Activated CD8-positive, alpha-beta memory T cell treated with anti-CD3 and anti-CD28 coated beads, Interleukin-2, amount 50 U/mL, for 1 hour (primary cell): ENCODE data around the gene GPR137.
A peak's percentile ranks its signal among the peaks of the same experiment; 100 is the strongest.
"Not testable (repeated sequence)": the region's sequence is repeated elsewhere in the genome, so short reads cannot be mapped to it uniquely, and the experiment has no call there.

Experiments
- DNase-seq: peaks from one replicate; pipeline ENCODE4 v3.0.0-alpha.2; 2020; ENCODE audit errors: extremely low read depth

The GPR137 gene, protein sequence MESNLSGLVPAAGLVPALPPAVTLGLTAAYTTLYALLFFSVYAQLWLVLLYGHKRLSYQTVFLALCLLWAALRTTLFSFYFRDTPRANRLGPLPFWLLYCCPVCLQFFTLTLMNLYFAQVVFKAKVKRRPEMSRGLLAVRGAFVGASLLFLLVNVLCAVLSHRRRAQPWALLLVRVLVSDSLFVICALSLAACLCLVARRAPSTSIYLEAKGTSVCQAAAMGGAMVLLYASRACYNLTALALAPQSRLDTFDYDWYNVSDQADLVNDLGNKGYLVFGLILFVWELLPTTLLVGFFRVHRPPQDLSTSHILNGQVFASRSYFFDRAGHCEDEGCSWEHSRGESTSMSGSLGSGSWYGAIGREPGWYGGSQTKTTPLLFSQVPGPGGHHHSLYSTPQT

GRCh38 chr11:64284962-64285884 is at the start of gene GPR137:
Gene GPR137, plus strand, starts transcription at chr11:64285848. Its CDS starts 677 bp downstream, at chr11:64286525.
- DNase-seq = peak; percentile 50

GRCh38 chr11:64237484-64237951 is 48.1 kb upstream of the GPR137 start:
- DNase-seq = no peak

- DNase-seq = no peak
These were observed 47.6 kb upstream of the GPR137 start for GRCh38 chr11:64238076-64238475.

DNA sequence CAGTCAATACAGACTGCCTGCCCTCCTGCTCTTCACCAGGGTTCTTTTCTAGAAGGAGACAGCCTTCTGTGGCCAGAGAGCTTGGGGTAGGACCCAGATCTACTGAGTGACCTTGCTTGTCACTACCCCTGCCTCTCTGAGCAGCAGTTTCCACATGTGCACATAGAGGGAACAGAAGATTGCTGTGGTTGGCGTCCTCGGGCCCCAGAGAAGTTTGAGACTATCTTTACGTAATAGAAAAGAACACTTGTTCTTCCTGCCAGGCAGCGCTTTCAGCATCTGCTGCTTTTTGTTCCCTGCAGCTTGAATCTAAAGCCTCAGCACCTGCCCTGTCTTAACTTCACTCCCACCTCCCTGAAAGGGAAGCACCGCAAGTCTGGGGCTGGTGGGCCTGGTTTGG is 46.6 kb upstream of the GPR137 start:
- DNase-seq = no peak

DNA sequence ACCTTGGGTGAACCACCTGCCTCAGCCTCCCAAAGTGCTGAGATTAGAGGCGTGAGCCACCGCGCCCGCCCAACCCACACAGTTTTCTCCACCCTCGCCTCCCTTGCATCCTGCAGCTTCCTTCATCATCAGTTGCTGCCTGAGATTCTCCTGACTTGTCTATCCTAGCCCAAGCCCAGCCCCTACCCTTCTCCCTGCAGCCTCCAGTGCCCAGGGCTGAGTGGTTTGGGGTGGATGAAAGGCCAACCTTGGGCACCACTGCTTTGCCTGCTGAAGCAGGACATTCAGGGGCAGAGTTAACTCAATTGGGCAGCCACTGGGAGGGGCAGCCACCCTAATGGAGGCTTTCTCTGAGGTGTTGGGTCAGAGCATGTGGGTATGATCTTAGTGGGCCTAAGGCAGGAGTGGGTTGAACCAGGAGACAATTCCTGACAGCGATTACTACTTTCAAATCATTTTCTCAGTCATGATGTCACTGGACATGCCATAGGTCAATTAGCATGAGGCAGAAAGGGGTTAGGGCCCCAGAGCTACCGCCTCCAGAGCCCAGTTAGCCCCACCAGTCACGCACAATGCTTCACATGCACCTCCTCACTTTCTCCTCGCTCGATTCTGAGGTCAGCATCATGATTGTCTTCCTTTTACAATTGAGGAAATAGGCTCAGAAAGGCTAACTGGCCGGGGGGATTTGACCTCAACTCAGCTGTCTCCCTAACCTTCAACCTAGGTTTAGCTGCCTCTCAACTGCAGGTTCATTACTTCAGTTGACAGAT is 45.8 kb upstream of the GPR137 start:
- no peak for DNase-seq

- DNase-seq = peak; percentile 91
These were observed 45.0 kb upstream of the GPR137 start, which contains the start of gene FKBP2 for GRCh38 chr11:64240435-64241240. Gene FKBP2, plus strand, starts transcription at chr11:64241095. Its CDS starts 1,293 bp downstream, at chr11:64242388.

GRCh38 chr11:64241241-64241490 is 44.5 kb upstream of the GPR137 start:
- peak; percentile 97 for DNase-seq

DNA sequence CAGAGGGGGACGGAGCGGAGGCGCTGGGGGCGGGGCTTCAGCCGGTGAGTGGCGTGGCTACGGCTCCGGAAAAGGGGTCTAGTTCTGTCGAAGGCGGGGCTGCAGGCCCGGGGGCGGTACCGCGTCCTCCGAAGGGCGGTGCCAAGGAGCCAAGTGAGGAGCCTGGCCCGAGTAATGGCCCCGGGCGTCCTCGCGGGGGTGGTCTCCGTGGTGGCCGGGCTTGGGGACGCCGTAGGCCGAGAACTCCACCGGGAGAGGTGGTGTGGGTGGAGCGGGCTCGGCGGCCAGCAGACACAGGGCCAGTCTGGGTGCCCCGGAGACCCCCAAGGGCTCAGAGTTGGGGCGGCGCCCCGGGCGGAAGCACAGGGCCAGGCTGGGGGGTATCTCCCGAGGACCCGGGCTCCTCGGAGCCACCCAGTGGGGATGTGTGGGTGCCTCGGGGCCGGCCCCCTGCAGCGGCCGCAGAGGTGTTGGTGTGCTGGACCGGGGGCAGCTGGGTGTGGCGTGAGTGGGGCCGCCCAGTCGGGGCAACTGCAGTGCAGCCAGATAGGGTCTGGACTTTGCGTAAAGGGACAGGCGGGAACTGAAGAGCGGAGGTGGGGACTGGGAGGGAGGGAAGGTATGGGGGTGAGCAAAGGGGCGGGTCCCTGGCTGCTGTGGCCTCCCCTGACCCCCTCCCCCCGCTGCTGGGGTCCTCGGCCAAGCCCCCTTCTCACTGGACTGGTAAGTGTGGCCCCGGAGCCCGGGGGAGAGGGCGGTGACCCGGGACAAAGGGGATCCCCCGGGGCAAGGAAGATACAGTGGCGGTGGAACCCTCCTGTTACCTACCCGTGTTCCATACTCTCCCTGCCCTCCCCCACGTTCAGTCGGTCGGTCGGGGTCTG is 43.9 kb upstream of the GPR137 start:
- no peak for DNase-seq

DNA sequence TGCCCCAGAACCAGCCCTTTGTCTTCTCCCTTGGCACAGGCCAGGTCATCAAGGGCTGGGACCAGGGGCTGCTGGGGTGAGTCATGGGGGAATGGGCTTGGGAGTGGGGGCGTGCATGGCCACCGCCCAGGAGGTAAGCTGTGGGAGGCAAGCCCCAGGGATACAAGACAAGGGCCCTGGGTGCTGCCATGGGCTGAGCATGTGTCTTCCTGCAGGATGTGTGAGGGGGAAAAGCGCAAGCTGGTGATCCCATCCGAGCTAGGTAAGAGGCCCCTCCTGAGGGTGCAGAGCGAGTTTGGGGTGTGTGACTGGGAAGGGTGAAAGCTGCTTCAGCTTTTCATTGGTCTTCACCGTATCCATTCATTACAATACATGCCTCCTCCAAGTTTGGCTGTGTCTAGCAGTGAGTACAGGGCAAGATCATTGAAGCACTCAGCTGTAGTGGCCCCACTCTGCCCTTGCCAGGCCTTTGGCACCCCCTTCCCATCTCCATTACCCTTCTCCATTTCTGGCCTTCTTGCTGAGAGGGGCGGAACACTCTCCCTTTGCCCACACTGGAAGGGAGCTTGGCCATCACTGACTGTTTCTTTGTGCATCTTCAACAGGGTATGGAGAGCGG is 42.3 kb upstream of the GPR137 start:
- no peak for DNase-seq

DNA sequence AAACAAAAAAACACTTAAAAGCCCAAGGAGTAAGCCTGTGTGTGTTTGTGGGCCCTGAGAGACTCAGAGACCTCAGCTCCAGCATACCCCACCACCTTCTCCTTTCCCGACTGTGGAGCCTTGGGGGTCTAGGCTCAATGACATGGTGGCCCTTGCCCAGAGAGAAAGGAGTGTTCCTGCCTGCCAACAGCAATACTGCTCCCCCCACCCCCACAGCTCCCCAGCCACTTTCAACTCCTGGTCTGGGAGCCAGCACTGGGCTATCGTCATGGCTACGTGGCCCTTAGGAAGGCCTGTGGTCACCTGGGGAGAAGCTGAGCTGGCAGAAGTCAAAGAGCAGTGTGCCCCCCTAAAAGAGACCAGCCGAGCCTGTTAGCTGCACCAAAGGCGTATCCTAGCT is 41.5 kb upstream of the GPR137 start:
- no peak for DNase-seq

DNA sequence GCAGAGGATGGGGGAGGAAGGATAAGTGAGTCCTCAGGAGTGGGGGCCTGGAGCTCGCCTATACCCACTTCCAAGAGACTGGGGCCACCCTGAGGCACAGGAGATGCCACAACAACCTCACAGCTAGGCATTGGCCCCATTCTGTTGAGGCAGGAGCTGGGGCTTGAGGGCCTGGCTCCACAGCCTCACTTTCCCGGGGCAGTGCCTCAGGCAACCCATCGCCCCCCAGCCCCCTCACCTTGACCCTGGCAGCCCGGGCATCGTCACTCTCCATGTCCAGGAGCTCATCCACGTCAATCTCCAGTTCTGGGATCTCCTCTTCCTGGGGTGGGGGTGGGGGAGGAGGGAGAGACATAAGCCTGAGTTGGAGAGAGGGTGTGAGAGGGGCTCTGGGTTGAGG is 40.7 kb upstream of the GPR137 start:
- DNase-seq = no peak

DNA sequence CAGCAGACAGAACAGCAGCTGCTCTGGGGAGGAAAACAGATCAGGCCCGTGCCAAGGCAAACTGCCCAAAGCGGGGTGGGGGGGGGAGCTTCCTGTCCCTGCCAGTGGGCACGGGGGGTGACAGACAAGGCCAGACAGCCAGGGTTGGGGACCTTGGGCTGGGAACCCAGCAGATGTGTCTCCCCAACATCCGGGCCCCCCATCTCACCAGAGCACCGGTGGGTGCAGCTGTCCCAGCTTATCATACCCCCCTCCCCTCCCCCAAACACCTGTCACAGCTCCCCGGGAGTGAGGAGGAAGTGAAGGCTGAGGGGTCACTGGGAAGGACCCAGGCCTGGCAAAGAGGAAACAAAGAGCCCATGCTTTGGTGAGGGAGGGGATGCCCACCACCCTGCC is 40.2 kb upstream of the GPR137 start:
- DNase-seq = no peak

- DNase-seq = no peak
These were observed 39.6 kb upstream of the GPR137 start for GRCh38 chr11:64245797-64246620.

GRCh38 chr11:64246621-64246870 is 39.1 kb upstream of the GPR137 start:
- DNase-seq = not testable (repeated sequence)

DNA sequence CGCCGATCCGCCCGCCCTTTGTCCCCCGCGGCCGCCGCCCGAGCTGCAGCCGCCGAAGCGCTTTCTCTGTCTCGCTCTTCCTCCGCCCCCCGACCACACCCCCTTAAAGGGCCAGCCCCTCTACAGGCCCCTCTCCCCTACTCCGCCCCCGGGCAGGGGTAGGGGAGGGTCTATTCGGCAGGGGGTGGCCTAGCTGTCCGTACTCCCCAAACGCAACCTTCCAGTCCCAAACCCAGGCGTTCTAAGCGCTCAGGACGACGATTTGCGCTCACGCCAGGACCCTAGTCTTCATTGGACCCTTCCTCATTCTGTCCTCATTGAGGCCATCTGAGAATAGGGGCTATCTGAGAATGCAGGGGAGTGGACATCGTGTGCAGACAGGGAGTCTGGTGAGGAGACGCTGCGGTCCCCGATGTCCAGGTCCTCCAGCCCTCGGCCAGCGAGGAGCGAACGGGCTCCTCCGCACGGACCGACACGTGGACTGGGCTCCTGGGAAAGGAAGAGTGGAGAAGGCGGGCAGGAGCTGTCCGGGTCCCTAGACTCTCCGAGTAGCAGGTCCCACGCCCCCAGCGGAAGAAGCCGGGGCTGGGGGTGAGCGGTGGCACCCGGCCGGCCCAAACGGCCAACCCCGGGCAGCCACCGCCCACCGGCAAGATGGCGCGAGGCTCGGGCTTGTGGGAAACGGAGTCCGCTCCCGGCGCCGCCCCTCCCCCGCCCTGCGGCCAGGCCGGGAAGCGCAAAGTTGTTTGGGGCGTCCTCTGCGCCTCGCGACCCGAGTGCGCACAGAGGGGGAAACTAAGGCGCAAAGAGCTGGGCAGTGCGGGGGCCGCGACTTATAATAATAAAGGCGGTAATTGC is 38.5 kb upstream of the GPR137 start, which contains the start of gene PPP1R14B:
Gene PPP1R14B (minus strand): TSS at position 73 of the 858 bp plus-strand sequence. CDS start 270 bp downstream, outside the sequence.
- no peak for DNase-seq

DNA sequence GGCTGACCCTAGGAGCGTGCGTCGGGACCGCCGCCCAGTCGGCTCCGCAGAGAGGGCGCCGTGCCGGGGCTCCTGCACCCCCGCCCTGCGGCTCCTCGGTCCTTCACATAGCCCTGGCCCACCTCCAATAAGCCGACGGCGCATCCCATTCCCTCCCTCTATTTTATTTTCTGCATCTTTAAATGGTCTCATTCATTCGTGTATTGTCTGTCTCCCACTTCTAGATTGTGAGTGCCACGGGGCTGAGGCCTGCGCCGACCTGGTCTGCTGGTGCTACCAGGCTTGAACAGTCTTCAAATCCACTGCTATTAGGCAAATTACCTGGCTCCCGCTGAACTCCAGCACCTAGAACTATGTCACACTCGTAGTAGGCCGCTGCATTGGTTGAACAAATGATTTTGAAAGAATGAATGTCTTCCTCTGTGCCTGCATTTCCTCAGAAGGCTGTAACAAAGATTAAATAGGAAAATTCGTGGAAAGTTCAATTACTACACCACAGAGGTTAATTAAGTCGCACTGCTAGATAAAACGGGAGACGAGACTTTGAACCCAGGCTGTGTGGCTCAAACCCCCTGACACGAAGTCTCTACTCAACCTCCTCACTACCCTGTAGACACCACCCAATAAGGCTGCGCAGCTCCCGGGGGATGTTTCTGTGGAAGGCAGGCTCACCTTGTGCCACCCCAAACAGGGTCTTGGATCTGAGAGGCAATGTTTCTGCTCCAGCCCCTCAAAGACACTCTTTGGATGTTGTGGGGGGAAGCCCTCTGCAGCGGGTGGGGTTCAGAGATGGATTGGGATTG is 37.7 kb upstream of the GPR137 start:
- DNase-seq = no peak

GRCh38 chr11:64248578-64248977 is 37.1 kb upstream of the GPR137 start:
- DNase-seq = no peak
